Mucosa of rectum (tissue), 2 donors: ENCODE measurements around the gene FOXL1.

ENCODE experiments used
- H3K27ac ChIP-seq, 2 donors: one replicate each; pipeline ENCODE4 v1.7.0; 2013; ENCODE audit warnings: inconsistent platforms in 2 of 2, low read depth in 2 of 2, low read length in 2 of 2
- H3K27me3 ChIP-seq, 2 donors: one replicate each; pipeline ENCODE4 v1.7.0; 2013; ENCODE audit warnings: low read length in 2 of 2; ENCODE audit not compliant: control insufficient read depth in 2 of 2, insufficient read depth in 2 of 2
- H3K36me3 ChIP-seq, 2 donors: one replicate each; pipeline ENCODE4 v1.7.0; 2013; ENCODE audit warnings: low read length in 2 of 2; ENCODE audit not compliant: control insufficient read depth in 2 of 2, insufficient read depth in 2 of 2
- H3K4me1 ChIP-seq, 2 donors: one replicate each; pipeline ENCODE4 v1.7.0; 2013; ENCODE audit warnings: low read length in 2 of 2, mild to moderate bottlenecking in 1 of 2; ENCODE audit not compliant: control insufficient read depth in 2 of 2, insufficient read depth in 2 of 2
- H3K4me3 ChIP-seq, 2 donors: one replicate each; pipeline ENCODE4 v1.7.0; 2013; ENCODE audit warnings: low read length in 2 of 2
- H3K9ac ChIP-seq, 2 donors: one replicate each; pipeline ENCODE4 v1.7.0; 2013; ENCODE audit warnings: low read length in 2 of 2, low read depth in 1 of 2, mild to moderate bottlenecking in 1 of 2
- H3K9me3 ChIP-seq, 2 donors: one replicate each; pipeline ENCODE4 v1.7.0; 2013; ENCODE audit warnings: low read length in 2 of 2; ENCODE audit not compliant: control insufficient read depth in 2 of 2
- donor health status: healthy.
- donor health status: Normal muscosa, but diverticular disease.

FOXL1 gene

GRCh38 chr16:86591270-86591669, 12.9 kb downstream of the FOXL1 start:
- Histone ChIP-seq H3K27ac (no peak overlapping the region), H3K36me3 (no peaks in the 10 kb centered on the region), H3K4me3 (no peak overlapping the region), H3K4me1 (no peaks in the 10 kb centered on the region), H3K9ac (no peak overlapping the region), H3K9me3 (no peaks in the 10 kb centered on the region), H3K27me3 (peaks cover 0 to 27% of the 10 kb centered on the region in 2 donors)

GRCh38 chr16:86593913-86594620, 15.7 kb downstream of the FOXL1 start:
- H3K4me1 ChIP-seq: no peaks in the 10 kb centered on the region
- peaks cover 0 to 30% of the 10 kb centered on the region in 2 donors for H3K27me3 ChIP-seq
- H3K9me3 ChIP-seq: no peaks in the 10 kb centered on the region
- H3K9ac ChIP-seq: no peak overlapping the region
- no peak overlapping the region for H3K27ac ChIP-seq
- no peak overlapping the region for H3K4me3 ChIP-seq
- H3K36me3 ChIP-seq: no peaks in the 10 kb centered on the region

GRCh38 chr16:86594721-86595120, 16.4 kb downstream of the FOXL1 start:
- no peak overlapping the region for H3K4me3 ChIP-seq
- H3K4me1 ChIP-seq: no peaks in the 10 kb centered on the region
- H3K27me3 ChIP-seq: peaks cover 0 to 32% of the 10 kb centered on the region in 2 donors
- no peaks in the 10 kb centered on the region for H3K36me3 ChIP-seq
- no peak overlapping the region for H3K9ac ChIP-seq
- no peaks in the 10 kb centered on the region for H3K9me3 ChIP-seq
- H3K27ac ChIP-seq: no peak overlapping the region

- H3K4me1 ChIP-seq: no peaks in the 10 kb centered on the region
- H3K27me3 ChIP-seq: peaks cover 0 to 32% of the 10 kb centered on the region in 2 donors
- H3K27ac ChIP-seq: no peak overlapping the region
- no peak overlapping the region for H3K9ac ChIP-seq
- H3K9me3 ChIP-seq: no peaks in the 10 kb centered on the region
- H3K36me3 ChIP-seq: no peaks in the 10 kb centered on the region
- H3K4me3 ChIP-seq: no peak overlapping the region
Observed at GRCh38 chr16:86595983-86596605, 17.7 kb downstream of the FOXL1 start.

- Histone ChIP-seq H3K4me1 (no peaks in the 10 kb centered on the region), H3K4me3 (no peak overlapping the region), H3K36me3 (no peaks in the 10 kb centered on the region), H3K27ac (no peak overlapping the region), H3K9me3 (no peaks in the 10 kb centered on the region), H3K9ac (no peak overlapping the region), H3K27me3 (peaks cover 0 to 30% of the 10 kb centered on the region in 2 donors)
Observed at GRCh38 chr16:86597126-86597879, 19.0 kb downstream of the FOXL1 start.

- H3K27ac ChIP-seq: no peak overlapping the region
- H3K9ac ChIP-seq: no peak overlapping the region
- peaks cover 0 to 28% of the 10 kb centered on the region in 2 donors for H3K27me3 ChIP-seq
- H3K9me3 ChIP-seq: no peaks in the 10 kb centered on the region
- no peaks in the 10 kb centered on the region for H3K4me1 ChIP-seq
- no peaks in the 10 kb centered on the region for H3K36me3 ChIP-seq
- H3K4me3 ChIP-seq: no peak overlapping the region
Observed at GRCh38 chr16:86597880-86598606, 19.7 kb downstream of the FOXL1 start.

GRCh38 chr16:86598607-86599565, 20.5 kb downstream of the FOXL1 start:
- H3K36me3 ChIP-seq: no peaks in the 10 kb centered on the region
- peaks cover 0 to 20% of the 10 kb centered on the region in 2 donors for H3K27me3 ChIP-seq
- H3K9me3 ChIP-seq: no peaks in the 10 kb centered on the region
- no peak overlapping the region for H3K4me3 ChIP-seq
- H3K9ac ChIP-seq: no peak overlapping the region
- no peaks in the 10 kb centered on the region for H3K4me1 ChIP-seq
- no peak overlapping the region for H3K27ac ChIP-seq

- no peak overlapping the region for H3K4me3 ChIP-seq
- H3K27ac ChIP-seq: no peak overlapping the region
- peaks cover 0 to 8% of the 10 kb centered on the region in 2 donors for H3K27me3 ChIP-seq
- no peaks in the 10 kb centered on the region for H3K4me1 ChIP-seq
- no peak overlapping the region for H3K9ac ChIP-seq
- no peaks in the 10 kb centered on the region for H3K9me3 ChIP-seq
- no peaks in the 10 kb centered on the region for H3K36me3 ChIP-seq
Observed at GRCh38 chr16:86601356-86601755, 23.0 kb downstream of the FOXL1 start.

GRCh38 chr16:86602521-86602920, 24.2 kb downstream of the FOXL1 start:
- Histone ChIP-seq H3K27ac (no peak overlapping the region), H3K4me1 (no peaks in the 10 kb centered on the region), H3K9ac (no peak overlapping the region), H3K27me3 (peaks cover 0 to 5% of the 10 kb centered on the region in 2 donors), H3K36me3 (no peaks in the 10 kb centered on the region), H3K9me3 (no peaks in the 10 kb centered on the region), H3K4me3 (no peak overlapping the region)
